ENCODE measurements around the gene MYO19. TPM values are rescaled to one million over a fixed set of nuclear protein-coding genes. Genes with fewer than 3 reads are reported as not detected.

Gene MYO19
- total RNA-seq, result 57.6 and 78.4 TPM in 2 replicates

GRCh38 chr17:36534840-36535668 lies at the start of gene MYO19, which contains the start of gene PIGW:
MYO19 (minus strand) TSS chr17:36534868; CDS start chr17:36532538, 2,330 bp downstream.
PIGW (plus strand) TSS chr17:36534987; CDS start chr17:36537102, 2,115 bp downstream.

GRCh38 chr17:36544307-36545076 lies 9.8 kb upstream of the MYO19 start, which contains the start of gene GGNBP2:
GGNBP2 (plus strand) TSS chr17:36544919; CDS start chr17:36545725, 806 bp downstream.

GRCh38 chr17:36486204-36487194 lies 48.2 kb downstream of the MYO19 start, which contains the start of gene ZNHIT3:
ZNHIT3 (plus strand) TSS chr17:36486681; CDS start chr17:36486700, 19 bp downstream.

Small RNAs within 50 kb of the gene (small RNA-seq; reads per million reads assigned to genes)
- not detected for gene RNA5SP439

Other genes with a start within 250 kb of the MYO19 start
- not detected in 2 replicates for gene TBC1D3G, start 211.0 kb downstream of the MYO19 start, total RNA-seq
- not detected in 2 replicates for gene TBC1D3H, start 146.4 kb downstream of the MYO19 start, total RNA-seq
- gene ZNHIT3, start 48.2 kb downstream of the MYO19 start, total RNA-seq, result 18.2 and 21.9 TPM in 2 replicates
- gene PIGW, start 119 bp upstream of the MYO19 start, total RNA-seq, result 6.4 and 7.3 TPM in 2 replicates
- gene GGNBP2, start 10.1 kb upstream of the MYO19 start, total RNA-seq, result 58.5 and 67.7 TPM in 2 replicates
- 2.7 and 3.1 TPM in 2 replicates for gene DHRS11, start 57.0 kb upstream of the MYO19 start, total RNA-seq
- 3.7 and 3.9 TPM in 2 replicates for gene MRM1, start 66.7 kb upstream of the MYO19 start, total RNA-seq